HCT116 (cell line): ENCODE data around the gene CRYBA4. TPM values are rescaled to one million over a fixed set of nuclear protein-coding genes. Genes with fewer than 3 reads are reported as not detected.

Experiments used
- ATAC-seq: fragments of 200-7000 bp; cut with Tn5 transposase; 2 replicates; pipeline ENCODE4 v1.9.1; 2020; ENCODE audit warnings: mild to moderate bottlenecking, moderate library complexity
- BruUV-seq: library from RNA; stranded (reverse); fragments of 400-500 nt; replicated peaks from 2 replicates; lab custom pipeline; 2021; lab: Mats Ljungman, UMichigan
- CTCF ChIA-PET: fragments of 300-600 bp; sonication (Branson Sonifier 250); formaldehyde crosslinking; loops from one replicate; lab custom pipeline; 2021; ENCODE audit warnings: antibody characterized with exemption; lab: Charles Lee
- POLR2A ChIA-PET: fragments of 300-600, 350-600 bp; sonication (Branson Sonifier 250); formaldehyde crosslinking; loops from one replicate; lab custom pipeline; 2021; ENCODE audit warnings: antibody characterized with exemption; lab: Charles Lee
- RAD21 ChIA-PET, 2 experiments: fragments of 300-600 bp; sonication (Branson Sonifier 250); formaldehyde crosslinking; loops; one replicate each; lab custom pipeline; 2023; ENCODE audit warnings: low total read pairs in 2 of 2; ENCODE audit not compliant: uncharacterized antibody in 2 of 2, unreplicated experiment in 2 of 2, low non-redundant PET in 1 of 2; lab: Charles Lee
- DNase-seq: peaks from one replicate; pipeline ENCODE4 v3.0.0-alpha.2; 2010; ENCODE audit warnings: low read depth, low spot score
- H2AFZ ChIP-seq: fragments of 200-600 bp; shearing (Covaris generic), sonication (generic); 2 replicates; pipeline ENCODE4 v1.6.1; 2017; ENCODE audit warnings: low read depth, mixed run types, mixed read lengths, antibody characterized with exemption, low read length; ENCODE audit not compliant: poor library complexity, severe bottlenecking
- H3K27ac ChIP-seq: 2 replicates; pipeline ENCODE4 v1.5.1; 2012; ENCODE audit warnings: low read depth, low read length
- H3K27me3 ChIP-seq: fragments of 200-600 bp; sonication (generic); 2 replicates; pipeline ENCODE4 v1.6.1; 2016; ENCODE audit warnings: mixed run types, low read length, mixed read lengths; ENCODE audit not compliant: insufficient read depth
- H3K36me3 ChIP-seq, 2 experiments: fragments of 200-500 bp in 1 of 2; fragments of 200-600 bp in 1 of 2; sonication (Bioruptor generic) in 1 of 2; sonication (generic) in 1 of 2; 2 replicates each; pipeline versions ENCODE4 v1.5.1 to v1.6.1; 2014 to 2016; ENCODE audit warnings: low read length in 2 of 2, inconsistent platforms in 1 of 2, mixed read lengths in 1 of 2, mixed run types in 1 of 2; ENCODE audit not compliant: insufficient read depth in 2 of 2, control insufficient read depth in 1 of 2
- H3K4me1 ChIP-seq, 2 experiments: fragments of 200-600 bp in 1 of 2; sonication (generic) in 1 of 2; 2 replicates each; pipeline versions ENCODE4 v1.5.1 to v1.6.1; 2012 to 2017; ENCODE audit warnings: low read length in 2 of 2, inconsistent platforms in 1 of 2, mild to moderate bottlenecking in 1 of 2, mixed read lengths in 1 of 2, mixed run types in 1 of 2, moderate library complexity in 1 of 2; ENCODE audit not compliant: insufficient read depth in 2 of 2, control insufficient read depth in 1 of 2
- H3K4me2 ChIP-seq: fragments of 200-600 bp; sonication (generic); 2 replicates; pipeline ENCODE4 v1.6.1; 2017; ENCODE audit warnings: mixed run types, low read length, mixed read lengths
- H3K4me3 ChIP-seq, 2 experiments: fragments of 200-600 bp in 1 of 2; sonication (generic) in 1 of 2; replicated peaks in 1 of 2; 2 replicates each; pipeline ENCODE4 v1.5.1; 2011 to 2016; ENCODE audit warnings: low read length in 2 of 2, control low read depth in 1 of 2, low read depth in 1 of 2, mild to moderate bottlenecking in 1 of 2, mixed read lengths in 1 of 2, mixed run types in 1 of 2
- H3K79me2 ChIP-seq: fragments of 200-600 bp; sonication (generic); 2 replicates; pipeline ENCODE4 v1.6.1; 2017; ENCODE audit warnings: mild to moderate bottlenecking, mixed run types, low read length, moderate library complexity, mixed read lengths; ENCODE audit not compliant: insufficient read depth
- H3K9ac ChIP-seq: fragments of 200-600 bp; sonication (generic); 2 replicates; pipeline ENCODE4 v1.6.1; 2016; ENCODE audit warnings: low read length, mixed read lengths
- H3K9me2 ChIP-seq: fragments of 200-600 bp; sonication (generic), shearing (Covaris generic); 2 replicates; pipeline ENCODE4 v1.6.1; 2017; ENCODE audit warnings: mixed run types, mild to moderate bottlenecking, moderate library complexity; ENCODE audit not compliant: insufficient read depth
- H3K9me3 ChIP-seq, 2 experiments: fragments of 200-500 bp in 1 of 2; fragments of 200-600 bp in 1 of 2; sonication (Bioruptor generic) in 1 of 2; sonication (generic) in 1 of 2; 2 replicates each; pipeline ENCODE4 v1.6.1; 2014 to 2017; ENCODE audit warnings: low read length in 2 of 2, mixed read lengths in 2 of 2, inconsistent platforms in 1 of 2, low read depth in 1 of 2, mild to moderate bottlenecking in 1 of 2, mixed run types in 1 of 2, moderate library complexity in 1 of 2; ENCODE audit not compliant: control insufficient read depth in 1 of 2, insufficient read depth in 1 of 2
- H4K20me1 ChIP-seq: fragments of 200-600 bp; sonication (generic), shearing (Covaris generic); 2 replicates; pipeline ENCODE4 v1.6.1; 2017; ENCODE audit warnings: mixed run types, mild to moderate bottlenecking, moderate library complexity; ENCODE audit not compliant: insufficient read depth
- CBX3 ChIP-seq: IDR thresholded peaks from 2 replicates; pipeline ENCODE4 v1.6.1; 2012; ENCODE audit warnings: low read depth
- CTCF ChIP-seq, 3 experiments: fragments of 200-600 bp in 1 of 3; sonication (generic) in 1 of 3; IDR thresholded peaks in 2 of 3; conservative IDR thresholded peaks in 1 of 3; 2 replicates each; pipeline ENCODE4 v1.5.1; 2012 to 2017; ENCODE audit warnings: low read depth in 2 of 3, low read length in 2 of 3, antibody characterized with exemption in 1 of 3, borderline replicate concordance in 1 of 3, control low read depth in 1 of 3, mild to moderate bottlenecking in 1 of 3, mixed read lengths in 1 of 3, mixed run types in 1 of 3, moderate library complexity in 1 of 3; ENCODE audit not compliant: insufficient read depth in 1 of 3
- EGR1 ChIP-seq: IDR thresholded peaks from 2 replicates; pipeline ENCODE4 v1.6.1; 2012; ENCODE audit warnings: low read depth
- ELF1 ChIP-seq: IDR thresholded peaks from 2 replicates; pipeline ENCODE4 v1.6.1; 2012; ENCODE audit warnings: low read depth, borderline replicate concordance
- EZH2 ChIP-seq: fragments of 200-600 bp; sonication (generic); IDR thresholded peaks from 2 replicates; pipeline ENCODE4 v1.6.1; 2017; ENCODE audit warnings: antibody characterized with exemption, mixed run types
- EZH2phosphoT487 ChIP-seq: fragments of 200-600 bp; IDR thresholded peaks from 2 replicates; pipeline ENCODE4 v1.6.1; 2018; ENCODE audit warnings: antibody characterized with exemption, borderline replicate concordance
- JUND ChIP-seq: IDR thresholded peaks from 2 replicates; pipeline ENCODE4 v1.6.1; 2012
- MAX ChIP-seq: IDR thresholded peaks from 2 replicates; pipeline ENCODE4 v1.6.1; 2012
- POLR2A ChIP-seq: IDR thresholded peaks from 2 replicates; pipeline ENCODE4 v1.7.0; 2011; ENCODE audit warnings: borderline replicate concordance; ENCODE audit not compliant: insufficient read depth, insufficient read length; ENCODE audit errors: extremely low read depth
- SRF ChIP-seq: IDR thresholded peaks from 2 replicates; pipeline ENCODE4 v1.6.1; 2012; ENCODE audit warnings: low read depth
- ZFX ChIP-seq: fragments of 450-650 bp; IDR thresholded peaks from 2 replicates; pipeline ENCODE4 v1.6.1; 2017
- intact Hi-C: fragments of 100-400 bp; cut with micrococcal nuclease; formaldehyde crosslinking; loops from 2 replicates; pipeline ENCODE4 v1.10.0; 2022
- total RNA-seq: library from RNA; stranded (reverse); gene quantifications from one replicate; pipeline ENCODE4 v1.2.1, GENCODE V29; 2021; ENCODE audit not compliant: unreplicated experiment
- TF ChIP-seq, protein P1 (sequence below): IDR thresholded peaks from 2 replicates; pipeline ENCODE4 v1.6.1; 2012; ENCODE audit warnings: low read depth

The CRYBA4 gene
- total RNA-seq, 1 experiment from 2014 or later: not detected

DNA sequence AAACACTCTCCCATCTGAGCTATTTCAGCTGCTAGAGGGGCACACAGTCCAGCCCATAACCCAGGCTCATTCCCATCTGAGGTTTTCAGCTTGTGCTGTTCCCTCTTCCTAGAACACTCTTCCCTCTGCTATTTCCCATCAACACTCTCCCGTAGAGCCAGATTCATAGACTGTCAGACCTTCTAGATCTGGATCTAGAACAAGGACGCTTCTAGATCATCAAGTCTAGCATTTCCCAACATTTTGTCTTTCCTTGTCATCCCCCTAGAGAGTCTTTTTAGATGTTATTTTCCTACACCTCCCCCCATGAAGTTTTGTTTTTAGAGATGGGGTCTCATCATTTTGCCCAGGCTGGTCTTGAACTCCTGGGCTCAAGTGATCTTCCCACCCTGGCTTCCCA is 13.4 kb downstream of the CRYBA4 start:
- H3K4me1 ChIP-seq: no peaks in the 10 kb centered on the region
- DNase-seq: no peak
- H3K27me3 ChIP-seq: 0 out of 2 replicates have a peak, but pooled peaks cover 4% of the 10 kb centered on the region
- H3K9me2 ChIP-seq: no peaks in the 10 kb centered on the region
- no peaks in the 10 kb centered on the region for H3K79me2 ChIP-seq
- POLR2A ChIA-PET: no interaction called here
- no peak for TF ChIP-seq POLR2A
- TF ChIP-seq, protein P1, sequence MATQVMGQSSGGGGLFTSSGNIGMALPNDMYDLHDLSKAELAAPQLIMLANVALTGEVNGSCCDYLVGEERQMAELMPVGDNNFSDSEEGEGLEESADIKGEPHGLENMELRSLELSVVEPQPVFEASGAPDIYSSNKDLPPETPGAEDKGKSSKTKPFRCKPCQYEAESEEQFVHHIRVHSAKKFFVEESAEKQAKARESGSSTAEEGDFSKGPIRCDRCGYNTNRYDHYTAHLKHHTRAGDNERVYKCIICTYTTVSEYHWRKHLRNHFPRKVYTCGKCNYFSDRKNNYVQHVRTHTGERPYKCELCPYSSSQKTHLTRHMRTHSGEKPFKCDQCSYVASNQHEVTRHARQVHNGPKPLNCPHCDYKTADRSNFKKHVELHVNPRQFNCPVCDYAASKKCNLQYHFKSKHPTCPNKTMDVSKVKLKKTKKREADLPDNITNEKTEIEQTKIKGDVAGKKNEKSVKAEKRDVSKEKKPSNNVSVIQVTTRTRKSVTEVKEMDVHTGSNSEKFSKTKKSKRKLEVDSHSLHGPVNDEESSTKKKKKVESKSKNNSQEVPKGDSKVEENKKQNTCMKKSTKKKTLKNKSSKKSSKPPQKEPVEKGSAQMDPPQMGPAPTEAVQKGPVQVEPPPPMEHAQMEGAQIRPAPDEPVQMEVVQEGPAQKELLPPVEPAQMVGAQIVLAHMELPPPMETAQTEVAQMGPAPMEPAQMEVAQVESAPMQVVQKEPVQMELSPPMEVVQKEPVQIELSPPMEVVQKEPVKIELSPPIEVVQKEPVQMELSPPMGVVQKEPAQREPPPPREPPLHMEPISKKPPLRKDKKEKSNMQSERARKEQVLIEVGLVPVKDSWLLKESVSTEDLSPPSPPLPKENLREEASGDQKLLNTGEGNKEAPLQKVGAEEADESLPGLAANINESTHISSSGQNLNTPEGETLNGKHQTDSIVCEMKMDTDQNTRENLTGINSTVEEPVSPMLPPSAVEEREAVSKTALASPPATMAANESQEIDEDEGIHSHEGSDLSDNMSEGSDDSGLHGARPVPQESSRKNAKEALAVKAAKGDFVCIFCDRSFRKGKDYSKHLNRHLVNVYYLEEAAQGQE: no peak
- TF ChIP-seq CBX3: no peak
- TF ChIP-seq ZFX: no peak
- TF ChIP-seq EGR1: no peak
- TF ChIP-seq MAX: no peak
- TF ChIP-seq CTCF (IDR thresholded peaks at IDR 0.05 in 2 of 3, conservative IDR thresholded peaks at IDR 0.05 in 1 of 3; ENCODE audit: borderline replicate concordance in 1 of 3, insufficient read depth in 1 of 3, low read depth in 2 of 3, low read length in 2 of 3): no peak
- no peak for TF ChIP-seq JUND
- no peak for TF ChIP-seq EZH2
- no peak for TF ChIP-seq ELF1
- no peak for TF ChIP-seq SRF
- TF ChIP-seq EZH2phosphoT487: no peak
- TF ChIP-seq, all 23 proteins: peak for 0
- Histone ChIP-seq H3K36me3 (no peaks in the 10 kb centered on the region), H3K27ac (no peak overlapping the region), H3K4me3 (no peak overlapping the region), H4K20me1 (no peaks in the 10 kb centered on the region), H3K4me2 (no peak overlapping the region), H2AFZ (no peak overlapping the region), H3K9ac (no peak overlapping the region), H3K9me3 (no peaks in the 10 kb centered on the region)
- intact Hi-C loops: no loop called here
- ATAC-seq: no peak
- no TSS peak for BruUV-seq
- ChIA-PET RAD21 (no interaction called here), CTCF (no interaction called here)
